Panc1 (cell line): ENCODE results near the gene RABL6. TPM values are rescaled to one million over a fixed set of nuclear protein-coding genes. Genes with fewer than 3 reads are reported as not detected.

Experiments used
- ATAC-seq: fragments of 200-7000 bp; cut with Tn5 transposase; 2 replicates; pipeline ENCODE4 v1.9.1; 2020; ENCODE audit warnings: mild to moderate bottlenecking, moderate library complexity
- BruUV-seq: library from RNA; stranded (reverse); fragments of 400-500 nt; replicated peaks from 2 replicates; lab custom pipeline; 2021; lab: Mats Ljungman, UMichigan
- CTCF ChIA-PET: fragments of 300-600 bp; sonication (Branson Sonifier 250); formaldehyde crosslinking; loops from one replicate; lab custom pipeline; 2022; ENCODE audit warnings: antibody characterized with exemption; lab: Charles Lee
- POLR2A ChIA-PET: fragments of 300-600 bp; sonication (Branson Sonifier 250); formaldehyde crosslinking; loops from one replicate; lab custom pipeline; 2022; ENCODE audit warnings: antibody characterized with exemption; lab: Charles Lee
- DNase-seq: peaks from one replicate; pipeline ENCODE4 v3.0.0-alpha.2; 2010; ENCODE audit warnings: low read depth, low spot score
- H3K27ac ChIP-seq: 2 replicates; pipeline ENCODE4 v1.5.1; 2011; ENCODE audit warnings: mild to moderate bottlenecking, low read length, inconsistent platforms
- H3K27me3 ChIP-seq: fragments of 200-500 bp; sonication (Bioruptor generic); 2 replicates; pipeline ENCODE4 v1.6.0; 2014; ENCODE audit warnings: low read length, inconsistent platforms; ENCODE audit not compliant: control insufficient read depth, insufficient read depth
- H3K36me3 ChIP-seq: fragments of 200-500 bp; sonication (Bioruptor generic); 2 replicates; pipeline ENCODE4 v1.5.1; 2014; ENCODE audit warnings: inconsistent platforms, mild to moderate bottlenecking, low read length, moderate library complexity; ENCODE audit not compliant: control insufficient read depth, insufficient read depth
- H3K4me1 ChIP-seq: 2 replicates; pipeline ENCODE4 v1.5.1; 2011; ENCODE audit warnings: inconsistent platforms, mild to moderate bottlenecking, low read length, moderate library complexity; ENCODE audit not compliant: control insufficient read depth, insufficient read depth
- H3K4me3 ChIP-seq, 2 experiments: 2 replicates each; pipeline ENCODE4 v1.5.1; 2011 to 2012; ENCODE audit warnings: low read depth in 2 of 2, low read length in 2 of 2, mild to moderate bottlenecking in 2 of 2, inconsistent platforms in 1 of 2, moderate library complexity in 1 of 2
- H3K9me3 ChIP-seq: fragments of 200-500 bp; sonication (Bioruptor generic); 2 replicates; pipeline ENCODE4 v1.5.1; 2014; ENCODE audit warnings: low read depth, mild to moderate bottlenecking, inconsistent platforms, low read length, moderate library complexity; ENCODE audit not compliant: control insufficient read depth, insufficient read depth
- POLR2AphosphoS5 ChIP-seq: IDR thresholded peaks from 2 replicates; pipeline ENCODE4 v1.6.1; 2012; ENCODE audit warnings: mild to moderate bottlenecking, low read depth, low read length, moderate library complexity
- REST ChIP-seq, 2 experiments: IDR thresholded peaks; 2 replicates each; pipeline ENCODE4 v1.6.1; 2011 to 2012; ENCODE audit warnings: low read depth in 2 of 2, control low read depth in 1 of 2, low read length in 1 of 2, mild to moderate bottlenecking in 1 of 2, moderate library complexity in 1 of 2; ENCODE audit not compliant: insufficient read depth in 1 of 2
- SIN3A ChIP-seq: IDR thresholded peaks from 2 replicates; pipeline ENCODE4 v1.6.1; 2012; ENCODE audit warnings: low read depth, mild to moderate bottlenecking, low read length, moderate library complexity, borderline replicate concordance; ENCODE audit not compliant: insufficient read depth
- TCF7L2 ChIP-seq: IDR thresholded peaks from 2 replicates; pipeline ENCODE4 v1.6.1; 2011; ENCODE audit warnings: mild to moderate bottlenecking, low read depth, low read length, inconsistent platforms
- in situ Hi-C: cut with HindIII; loops from 2 replicates; pipeline ENCODE4 v1.10.0; 2016; ENCODE audit warnings: low sequenced_read_pairs, low pct_unique_long_range_greater_than_20kb
- intact Hi-C: fragments of 100-400 bp; cut with micrococcal nuclease; formaldehyde crosslinking; loops from one replicate; pipeline ENCODE4 v1.10.0; 2022; ENCODE audit not compliant: unreplicated experiment
- total RNA-seq: library from RNA; stranded (reverse); gene quantifications from one replicate; pipeline ENCODE4 v1.2.1, GENCODE V29; 2021; ENCODE audit not compliant: unreplicated experiment
- TF ChIP-seq, protein P1 (sequence below): fragments of 450-650 bp; IDR thresholded peaks from 2 replicates; pipeline ENCODE4 v1.5.1; 2017; ENCODE audit warnings: mild to moderate bottlenecking

Gene RABL6
- total RNA-seq, 1 experiment from 2014 or later, result 106 TPM

GRCh38 chr9:136876476-136876875, 68.7 kb downstream of the RABL6 start:
- CTCF ChIA-PET, result no interaction called here
- no TSS peak for BruUV-seq
- Histone ChIP-seq H3K9me3 (peaks cover 6% of the 10 kb centered on the region; the same call in 1 of the 2 replicates), H3K27ac (no peak overlapping the region), H3K36me3 (no peaks in the 10 kb centered on the region), H3K4me3 (no peak overlapping the region), H3K4me1 (peaks cover 2% of the 10 kb centered on the region), H3K27me3 (no peaks in the 10 kb centered on the region)
- in situ Hi-C loops, result no loop called here
- intact Hi-C loops, result no loop called here
- TF ChIP-seq SIN3A (no peak), POLR2AphosphoS5 (no peak), TCF7L2 (no peak), REST (IDR thresholded peaks at IDR 0.05; ENCODE audit: insufficient read depth in 1 of 2, low read depth in 2 of 2, low read length in 1 of 2) (no peak)
- TF ChIP-seq, protein P1, sequence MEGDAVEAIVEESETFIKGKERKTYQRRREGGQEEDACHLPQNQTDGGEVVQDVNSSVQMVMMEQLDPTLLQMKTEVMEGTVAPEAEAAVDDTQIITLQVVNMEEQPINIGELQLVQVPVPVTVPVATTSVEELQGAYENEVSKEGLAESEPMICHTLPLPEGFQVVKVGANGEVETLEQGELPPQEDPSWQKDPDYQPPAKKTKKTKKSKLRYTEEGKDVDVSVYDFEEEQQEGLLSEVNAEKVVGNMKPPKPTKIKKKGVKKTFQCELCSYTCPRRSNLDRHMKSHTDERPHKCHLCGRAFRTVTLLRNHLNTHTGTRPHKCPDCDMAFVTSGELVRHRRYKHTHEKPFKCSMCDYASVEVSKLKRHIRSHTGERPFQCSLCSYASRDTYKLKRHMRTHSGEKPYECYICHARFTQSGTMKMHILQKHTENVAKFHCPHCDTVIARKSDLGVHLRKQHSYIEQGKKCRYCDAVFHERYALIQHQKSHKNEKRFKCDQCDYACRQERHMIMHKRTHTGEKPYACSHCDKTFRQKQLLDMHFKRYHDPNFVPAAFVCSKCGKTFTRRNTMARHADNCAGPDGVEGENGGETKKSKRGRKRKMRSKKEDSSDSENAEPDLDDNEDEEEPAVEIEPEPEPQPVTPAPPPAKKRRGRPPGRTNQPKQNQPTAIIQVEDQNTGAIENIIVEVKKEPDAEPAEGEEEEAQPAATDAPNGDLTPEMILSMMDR, result no peak
- no peak for DNase-seq
- POLR2A ChIA-PET, result no interaction called here
- ATAC-seq, result no peak

- ChIA-PET CTCF (no interaction called here), POLR2A (no interaction called here)
- intact Hi-C loops (no loop called here), in situ Hi-C loops (no loop called here)
- Histone ChIP-seq H3K27me3 (no peaks in the 10 kb centered on the region), H3K9me3 (no peaks in the 10 kb centered on the region), H3K36me3 (no peaks in the 10 kb centered on the region), H3K4me3 (no peak overlapping the region), H3K4me1 (peaks cover 29% of the 10 kb centered on the region), H3K27ac (no peak overlapping the region)
- ATAC-seq (no peak), DNase-seq (no peak)
- TF ChIP-seq TCF7L2 (no peak), REST (IDR thresholded peaks at IDR 0.05; ENCODE audit: insufficient read depth in 1 of 2, low read depth in 2 of 2, low read length in 1 of 2) (no peak), SIN3A (no peak), POLR2AphosphoS5 (no peak)
- TF ChIP-seq, protein P1, result no peak
- BruUV-seq, result no TSS peak
Observed at GRCh38 chr9:136880651-136881050, 72.9 kb downstream of the RABL6 start.
